ENCODE data around the gene TAS2R60. TPM values are rescaled to one million over a fixed set of nuclear protein-coding genes. Genes with fewer than 3 reads are reported as not detected.

The TAS2R60 gene
- total RNA-seq, 1 donor from 2014 or later, result not detected

DNA sequence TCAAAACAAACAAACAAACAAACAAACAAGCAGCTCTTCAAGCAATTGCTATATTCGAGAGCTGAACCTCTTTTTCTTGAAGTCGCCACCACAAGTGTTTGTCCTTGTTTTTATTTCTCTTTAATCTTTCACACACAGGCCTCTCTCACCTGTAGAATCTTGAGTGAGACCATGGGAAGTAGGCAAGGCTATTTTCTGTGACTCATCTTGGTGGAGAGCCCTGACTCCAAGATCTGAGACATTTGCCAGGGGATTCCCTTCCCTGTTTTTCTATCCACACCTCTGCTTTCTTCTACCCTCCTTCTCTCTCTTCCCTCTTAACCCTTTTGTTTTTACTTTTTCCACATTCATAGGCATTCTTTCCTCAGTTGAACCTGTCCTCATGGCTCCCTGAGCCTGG is 8.0 kb upstream of the TAS2R60 start:
- DNase-seq (ENCODE audit: low spot score in 2 of 2), result no peak
- Histone ChIP-seq H3K27ac (no peak overlapping the region), H3K27me3 (no peaks in the 10 kb centered on the region), H3K9me3 (no peaks in the 10 kb centered on the region), H3K4me3 (no peak overlapping the region), H3K36me3 (no peaks in the 10 kb centered on the region), H3K4me1 (no peaks in the 10 kb centered on the region)
- TF ChIP-seq CTCF (IDR thresholded peaks at IDR 0.05), result no peak
- intact Hi-C loops (cut with DNase I), result no loop called here

- no peaks in the 10 kb centered on the region for H3K4me1 ChIP-seq
- H3K36me3 ChIP-seq, result no peaks in the 10 kb centered on the region
- no peak overlapping the region for H3K4me3 ChIP-seq
- no peaks in the 10 kb centered on the region for H3K27me3 ChIP-seq
- DNase-seq (ENCODE audit: low spot score in 2 of 2), result no peak
- H3K9me3 ChIP-seq, result no peaks in the 10 kb centered on the region
- H3K27ac ChIP-seq, result no peak overlapping the region
- intact Hi-C loops (cut with DNase I), result no loop called here
- no peak for TF ChIP-seq CTCF (IDR thresholded peaks at IDR 0.05)
Observed at GRCh38 chr7:143436325-143436946, 6.8 kb upstream of the TAS2R60 start.

GRCh38 chr7:143437578-143437977 is 5.7 kb upstream of the TAS2R60 start:
- H3K27me3 ChIP-seq, result no peaks in the 10 kb centered on the region
- no peaks in the 10 kb centered on the region for H3K4me1 ChIP-seq
- intact Hi-C loops (cut with DNase I), result no loop called here
- no peak for DNase-seq (ENCODE audit: low spot score in 2 of 2)
- H3K27ac ChIP-seq, result no peak overlapping the region
- TF ChIP-seq CTCF (IDR thresholded peaks at IDR 0.05), result no peak
- H3K36me3 ChIP-seq, result no peaks in the 10 kb centered on the region
- no peaks in the 10 kb centered on the region for H3K9me3 ChIP-seq
- H3K4me3 ChIP-seq, result no peak overlapping the region

- no peak for DNase-seq (ENCODE audit: low spot score in 2 of 2)
- Histone ChIP-seq H3K4me1 (no peaks in the 10 kb centered on the region), H3K36me3 (no peaks in the 10 kb centered on the region), H3K4me3 (no peak overlapping the region), H3K27me3 (no peaks in the 10 kb centered on the region), H3K9me3 (no peaks in the 10 kb centered on the region), H3K27ac (no peak overlapping the region)
- intact Hi-C loops (cut with DNase I), result no loop called here
- no peak for TF ChIP-seq CTCF (IDR thresholded peaks at IDR 0.05)
Observed at GRCh38 chr7:143439866-143440265, 3.4 kb upstream of the TAS2R60 start.

- Histone ChIP-seq H3K4me3 (no peak overlapping the region), H3K36me3 (no peaks in the 10 kb centered on the region), H3K27ac (no peak overlapping the region), H3K27me3 (no peaks in the 10 kb centered on the region), H3K9me3 (no peaks in the 10 kb centered on the region), H3K4me1 (no peaks in the 10 kb centered on the region)
- intact Hi-C loops (cut with DNase I), result no loop called here
- TF ChIP-seq CTCF (IDR thresholded peaks at IDR 0.05), result no peak
- no peak for DNase-seq (ENCODE audit: low spot score in 2 of 2)
Observed at GRCh38 chr7:143444063-143444782, 970 bp downstream of the TAS2R60 start.
